ENCODE data around the gene TTI1.

TTI1 gene

GRCh38 chr20:37939701-37940560, 93.3 kb downstream of the TTI1 start:
- no peak for ATAC-seq (ENCODE audit: insufficient read depth, low read depth)
- H3K79me2 ChIP-seq (ENCODE audit: insufficient read depth, low read length) = no peaks in the 10 kb centered on the region

GRCh38 chr20:37938954-37939353, 94.3 kb downstream of the TTI1 start:
- no peaks in the 10 kb centered on the region for H3K36me3 ChIP-seq (ENCODE audit: insufficient read depth, low read length)
- H3K9ac ChIP-seq (ENCODE audit: low read depth, low read length) = no peak overlapping the region
- H4K20me1 ChIP-seq (ENCODE audit: insufficient read depth, low read length) = peaks cover 4% of the 10 kb centered on the region; the same call in 1 of the 2 replicates
- no peak for DNase-seq
- no peaks in the 10 kb centered on the region for H3K79me2 ChIP-seq (ENCODE audit: insufficient read depth, low read length)
- H3K27me3 ChIP-seq (ENCODE audit: insufficient read depth, low read length, poor library complexity) = no peaks in the 10 kb centered on the region
- no peak overlapping the region for H3K27ac ChIP-seq (ENCODE audit: low read length)
- H2AFZ ChIP-seq (ENCODE audit: low read depth, low read length) = no peak overlapping the region
- no peaks in the 10 kb centered on the region for H3K4me1 ChIP-seq (ENCODE audit: insufficient read depth, low read length)
- no peak for ATAC-seq (ENCODE audit: insufficient read depth, low read depth)
- H3K4me2 ChIP-seq (ENCODE audit: insufficient read depth, low read length) = no peak overlapping the region
- no peaks in the 10 kb centered on the region for H3K9me3 ChIP-seq (ENCODE audit: insufficient read depth, low read length, severe bottlenecking)
- TF ChIP-seq EZH2 (IDR thresholded peaks at IDR 0.05; ENCODE audit: borderline replicate concordance, low read depth, low read length, severe bottlenecking) (no peak), CTCF (IDR thresholded peaks at IDR 0.05; ENCODE audit: borderline replicate concordance, extremely low read depth, low read length, poor library complexity, severe bottlenecking) (no peak)
- no peak overlapping the region for H3K4me3 ChIP-seq (ENCODE audit: low read depth in 1 of 2, low read length in 2 of 2)

More at GRCh38 chr20:37939701-37940560, 93.3 kb downstream of the TTI1 start:
- Histone ChIP-seq H3K27ac (ENCODE audit: low read length) (no peak overlapping the region), H3K4me1 (ENCODE audit: insufficient read depth, low read length) (no peaks in the 10 kb centered on the region), H4K20me1 (ENCODE audit: insufficient read depth, low read length) (peaks cover 4% of the 10 kb centered on the region; the same call in 1 of the 2 replicates), H3K4me2 (ENCODE audit: insufficient read depth, low read length) (no peak overlapping the region), H3K9ac (ENCODE audit: low read depth, low read length) (no peak overlapping the region), H2AFZ (ENCODE audit: low read depth, low read length) (no peak overlapping the region), H3K36me3 (ENCODE audit: insufficient read depth, low read length) (no peaks in the 10 kb centered on the region), H3K27me3 (ENCODE audit: insufficient read depth, low read length, poor library complexity) (no peaks in the 10 kb centered on the region), H3K9me3 (ENCODE audit: insufficient read depth, low read length, severe bottlenecking) (no peaks in the 10 kb centered on the region), H3K4me3 (ENCODE audit: low read depth in 1 of 2, low read length in 2 of 2) (no peak overlapping the region)
- no peak for TF ChIP-seq CTCF (IDR thresholded peaks at IDR 0.05; ENCODE audit: borderline replicate concordance, extremely low read depth, low read length, poor library complexity, severe bottlenecking)
- DNase-seq = no peak

- peaks cover 4% of the 10 kb centered on the region; the same call in 1 of the 2 replicates for H4K20me1 ChIP-seq (ENCODE audit: insufficient read depth, low read length)
- H3K36me3 ChIP-seq (ENCODE audit: insufficient read depth, low read length) = no peaks in the 10 kb centered on the region
- H2AFZ ChIP-seq (ENCODE audit: low read depth, low read length) = no peak overlapping the region
- H3K9me3 ChIP-seq (ENCODE audit: insufficient read depth, low read length, severe bottlenecking) = no peaks in the 10 kb centered on the region
- H3K4me2 ChIP-seq (ENCODE audit: insufficient read depth, low read length) = no peak overlapping the region
- no peak for TF ChIP-seq CTCF (IDR thresholded peaks at IDR 0.05; ENCODE audit: borderline replicate concordance, extremely low read depth, low read length, poor library complexity, severe bottlenecking)
- TF ChIP-seq EZH2 (IDR thresholded peaks at IDR 0.05; ENCODE audit: borderline replicate concordance, low read depth, low read length, severe bottlenecking) = no peak
- no peaks in the 10 kb centered on the region for H3K27me3 ChIP-seq (ENCODE audit: insufficient read depth, low read length, poor library complexity)
- no peak overlapping the region for H3K4me3 ChIP-seq (ENCODE audit: low read depth in 1 of 2, low read length in 2 of 2)
- H3K79me2 ChIP-seq (ENCODE audit: insufficient read depth, low read length) = no peaks in the 10 kb centered on the region
- no peak overlapping the region for H3K9ac ChIP-seq (ENCODE audit: low read depth, low read length)
- ATAC-seq (ENCODE audit: insufficient read depth, low read depth) (no peak), DNase-seq (no peak)
- no peaks in the 10 kb centered on the region for H3K4me1 ChIP-seq (ENCODE audit: insufficient read depth, low read length)
- no peak overlapping the region for H3K27ac ChIP-seq (ENCODE audit: low read length)
Observed at GRCh38 chr20:37938181-37938750, 95.0 kb downstream of the TTI1 start.
